Measurements from ENCODE around the gene TP53I13. TPM values are rescaled to one million over a fixed set of nuclear protein-coding genes. Genes with fewer than 3 reads are reported as not detected.
A peak's percentile ranks its signal among the peaks of the same experiment; 100 is the strongest.

The TP53I13 gene
- total RNA-seq, 8 experiments from 2014 or later: 13.0 to 39.6 (median 20.8) TPM

DNA sequence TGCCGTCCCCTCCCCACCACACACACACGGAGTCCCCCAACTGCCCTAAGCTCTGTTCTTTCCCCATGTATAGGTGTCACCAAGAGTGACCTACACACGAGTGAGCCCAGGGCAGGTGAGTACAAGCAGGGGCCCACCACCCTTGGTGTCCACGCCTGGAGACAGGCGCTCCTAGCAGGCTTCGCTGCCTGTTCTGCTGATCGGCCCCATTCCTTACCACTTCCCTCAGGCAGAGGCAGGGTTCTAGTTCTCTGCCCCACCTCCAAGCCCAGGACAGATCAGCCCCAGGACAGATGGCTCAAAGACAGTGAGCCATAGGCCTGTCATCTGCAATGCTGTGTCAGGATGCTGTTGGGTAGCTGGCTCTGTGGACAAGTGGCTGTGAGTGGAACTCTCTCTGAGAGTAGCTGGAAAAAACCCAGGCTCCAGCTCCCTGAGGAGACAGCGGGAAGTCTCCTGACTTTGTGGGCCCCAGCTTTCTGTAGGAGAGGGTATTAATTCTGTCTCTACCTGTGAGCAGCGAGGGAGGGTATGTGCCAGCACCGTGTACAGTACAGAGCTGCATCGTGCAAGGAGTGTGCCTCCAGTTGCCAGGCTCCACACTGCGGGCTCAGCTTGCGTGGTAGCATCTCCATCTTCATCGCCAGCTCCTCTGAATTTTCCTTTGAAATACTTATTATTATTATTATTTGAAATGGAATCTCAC lies 897 bp downstream of the TP53I13 start:
- 20 to 100% (median 69%) methylated on average over 1 to 10 of the region's 14 CpGs; no CpG with 5 or more reads in 4 of the 10 experiments for WGBS, 10 experiments
- Histone ChIP-seq H3K4me1 (replicated peaks in 1 of 2) (peaks cover 17 to 23% of the 10 kb centered on the region in 2 donors), H3K4me3 (peak overlapping the region; percentile 49 to 87 (median 61)), H3K27ac (no peak overlapping the region)
- in situ Hi-C loops (cut with MboI; ENCODE audit: low pct_unique_long_range_greater_than_20kb in 2 of 9, low sequenced_read_pairs in 9 of 9, unreplicated experiment in 9 of 9): loop anchor here in 2 of 9 experiments (25.0 kb wide), 1 partner anchor 182 kb away; the partner anchor contains the start of gene TAOK1 (in 2 of the 2)
- peak in 2 of 8 experiments; percentile 2 to 8 for ATAC-seq (replicated peaks in 6 of 8)

DNA sequence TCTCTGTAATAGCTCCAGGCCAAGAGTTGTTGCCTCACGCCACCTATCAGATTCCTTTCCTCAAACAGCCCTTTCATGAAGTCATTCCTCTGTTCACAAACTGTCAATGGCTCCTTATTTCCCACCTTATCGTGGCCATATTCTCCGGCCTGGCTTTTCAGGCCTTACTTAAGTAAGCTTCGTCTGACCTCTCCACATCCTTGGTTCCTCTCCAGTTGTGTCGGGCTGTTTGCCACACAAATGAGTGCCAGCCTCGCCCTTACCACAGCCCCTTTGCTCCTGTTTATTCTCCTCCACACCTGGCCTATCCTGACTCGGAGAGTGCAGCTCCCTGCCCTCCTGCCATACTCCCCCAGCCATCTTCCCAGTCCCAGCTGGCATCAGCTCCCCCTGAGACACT lies 2.0 kb downstream of the TP53I13 start:
- Histone ChIP-seq H3K4me1 (replicated peaks in 1 of 2) (peaks cover 17 to 21% of the 10 kb centered on the region in 2 donors), H3K4me3 (no peak overlapping the region), H3K27ac (no peak overlapping the region)
- in situ Hi-C loops (cut with MboI; ENCODE audit: low pct_unique_long_range_greater_than_20kb in 2 of 9, low sequenced_read_pairs in 9 of 9, unreplicated experiment in 9 of 9): loop anchor here in 2 of 9 experiments (25.0 kb wide), 1 partner anchor 183 kb away; the partner anchor contains the start of gene TAOK1 (in 2 of the 2)
- no peak for ATAC-seq (replicated peaks in 6 of 8)
- 67 to 96% (median 88%) methylated on average over 2 to 4 of the region's 7 CpGs; no CpG with 5 or more reads in 2 of the 10 experiments for WGBS, 10 experiments

DNA sequence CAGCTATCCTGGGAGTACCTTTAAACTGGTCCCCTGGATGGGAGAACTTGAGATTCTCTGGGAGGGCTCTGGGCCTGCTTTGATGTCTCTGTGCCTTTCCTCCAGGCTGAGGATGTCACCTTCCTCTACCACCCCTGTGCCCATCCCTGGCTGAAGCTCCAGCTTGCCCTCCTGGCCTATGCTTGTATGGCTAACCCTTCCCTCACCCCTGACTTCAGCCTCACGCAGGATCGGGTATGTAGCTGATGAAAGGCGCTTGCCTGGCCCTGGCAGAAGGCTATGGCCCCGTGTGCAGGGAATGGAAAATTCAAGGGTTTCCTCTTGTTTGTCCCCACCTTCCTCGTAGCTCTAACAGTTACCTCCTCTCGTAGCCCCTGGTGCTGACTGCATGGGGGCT lies 3.0 kb downstream of the TP53I13 start:
- Histone ChIP-seq H3K27ac (no peak overlapping the region), H3K4me1 (replicated peaks in 1 of 2) (peaks cover 12 to 18% of the 10 kb centered on the region in 2 donors), H3K4me3 (no peak overlapping the region)
- ATAC-seq (replicated peaks in 6 of 8): no peak
- in situ Hi-C loops (cut with MboI; ENCODE audit: low pct_unique_long_range_greater_than_20kb in 2 of 9, low sequenced_read_pairs in 9 of 9, unreplicated experiment in 9 of 9): loop anchor here in 2 of 9 experiments (25.0 kb wide), 1 partner anchor 184 kb away; the partner anchor contains the start of gene TAOK1 (in 2 of the 2)
- WGBS, 10 experiments: 68 to 100% (median 84%) methylated on average over 1 to 4 of the region's 6 CpGs; no CpG with 5 or more reads in 4 of the 10 experiments

DNA sequence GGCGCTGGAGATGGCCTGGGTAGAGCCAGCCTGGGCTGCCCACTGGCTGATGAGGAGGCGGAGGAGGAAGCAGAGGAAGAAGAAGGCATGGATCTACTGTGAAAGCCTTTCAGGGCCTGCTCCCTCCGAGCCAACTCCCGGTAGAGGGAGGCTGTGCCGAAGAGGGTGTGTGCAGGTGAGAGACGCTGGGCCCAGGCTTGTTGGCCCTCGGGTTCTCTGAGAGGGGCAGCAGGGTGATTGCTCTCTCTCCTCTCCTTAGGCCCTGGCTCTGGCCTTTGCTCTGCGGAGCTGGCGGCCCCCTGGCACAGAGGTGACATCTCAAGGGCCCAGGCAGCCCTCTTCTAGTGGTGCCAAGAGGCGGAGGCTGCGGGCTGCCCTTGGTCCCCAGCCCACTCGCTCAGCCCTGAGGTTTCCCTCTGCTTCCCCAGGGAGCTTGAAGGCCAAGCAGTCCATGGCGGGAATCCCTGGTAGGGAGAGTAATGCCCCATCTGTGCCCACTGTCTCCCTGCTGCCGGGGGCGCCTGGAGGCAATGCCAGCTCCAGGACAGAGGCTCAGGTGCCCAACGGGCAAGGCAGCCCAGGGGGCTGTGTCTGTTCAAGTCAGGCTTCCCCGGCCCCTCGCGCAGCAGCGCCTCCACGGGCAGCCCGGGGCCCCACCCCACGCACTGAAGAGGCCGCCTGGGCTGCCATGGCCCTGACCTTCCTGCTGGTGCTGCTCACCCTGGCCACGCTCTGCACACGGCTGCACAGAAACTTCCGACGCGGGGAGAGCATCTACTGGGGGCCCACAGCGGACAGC lies 3.6 kb downstream of the TP53I13 start:
- WGBS, 10 experiments: 50 to 100% (median 90%) methylated on average over 1 to 3 of the region's 30 CpGs; no CpG with 5 or more reads in 5 of the 10 experiments
- peak; percentile 0 to 51 (median 29) for ATAC-seq (replicated peaks in 6 of 8)
- Histone ChIP-seq H3K27ac (peak overlapping the region in 1 of 2 donors; percentile 58), H3K4me1 (replicated peaks in 1 of 2) (peaks cover 12 to 18% of the 10 kb centered on the region in 2 donors), H3K4me3 (peak overlapping the region in 4 of 5 donors; percentile 2 to 17 (median 6))
- in situ Hi-C loops (cut with MboI; ENCODE audit: low pct_unique_long_range_greater_than_20kb in 2 of 9, low sequenced_read_pairs in 9 of 9, unreplicated experiment in 9 of 9): loop anchor here in 2 of 9 experiments (25.0 kb wide), 1 partner anchor 185 kb away; the partner anchor contains the start of gene TAOK1 (in 2 of the 2)

DNA sequence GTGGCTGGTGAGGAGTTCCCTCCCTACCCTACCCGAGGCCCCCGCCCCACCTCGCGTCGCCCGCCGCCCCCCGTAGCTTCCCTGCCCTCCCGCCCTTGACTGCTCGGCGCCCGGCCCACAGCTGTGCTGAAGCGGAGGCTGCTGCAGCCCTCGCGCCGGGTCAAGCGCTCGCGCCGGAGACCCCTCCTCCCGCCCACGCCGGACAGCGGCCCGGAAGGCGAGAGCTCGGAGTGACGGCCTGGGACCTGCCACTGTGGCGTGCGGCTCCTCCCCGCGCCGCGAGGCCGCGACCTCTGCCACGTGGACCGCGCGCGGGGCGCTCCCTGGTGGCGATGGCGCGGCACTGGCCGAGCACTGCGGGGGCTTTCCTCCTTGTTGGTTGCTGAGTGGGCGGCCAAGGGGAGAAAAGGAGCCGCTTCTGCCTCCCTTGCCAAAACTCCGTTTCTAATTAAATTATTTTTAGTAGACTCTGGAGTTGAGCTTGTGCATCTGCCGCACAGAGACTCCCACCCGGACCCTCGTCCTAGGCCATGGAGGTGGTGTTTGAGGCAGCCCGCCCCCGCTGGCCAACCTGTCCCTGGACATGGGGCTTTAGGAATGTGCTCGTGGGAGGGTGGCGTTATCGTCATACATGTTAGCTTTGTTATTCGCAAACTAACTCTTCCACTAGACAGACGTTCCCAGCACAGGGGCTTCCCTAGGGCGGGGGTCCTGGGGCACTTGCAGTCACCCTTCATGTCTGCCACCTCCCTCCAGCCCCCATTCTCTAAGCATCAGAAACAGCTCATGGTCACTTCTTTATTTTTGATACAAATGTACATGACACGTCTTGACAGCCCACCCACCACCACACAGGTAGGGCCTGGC lies 4.4 kb downstream of the TP53I13 start:
- 0 to 45% (median 0%) methylated on average over 1 to 13 of the region's 62 CpGs; no CpG with 5 or more reads in 7 of the 10 experiments for WGBS, 10 experiments
- in situ Hi-C loops (cut with MboI; ENCODE audit: low pct_unique_long_range_greater_than_20kb in 2 of 9, low sequenced_read_pairs in 9 of 9, unreplicated experiment in 9 of 9): loop anchor here in 2 of 9 experiments (25.0 kb wide), 1 partner anchor 186 kb away; the partner anchor contains the start of gene TAOK1 (in 2 of the 2)
- H3K27ac ChIP-seq: peak overlapping the region in 1 of 2 donors; percentile 58
- peak; percentile 37 to 66 (median 58) for ATAC-seq (replicated peaks in 6 of 8)
- H3K4me1 ChIP-seq (replicated peaks in 1 of 2): peaks cover 12 to 18% of the 10 kb centered on the region in 2 donors
- H3K4me3 ChIP-seq: peak overlapping the region in 4 of 5 donors; percentile 2 to 17 (median 6)

DNA sequence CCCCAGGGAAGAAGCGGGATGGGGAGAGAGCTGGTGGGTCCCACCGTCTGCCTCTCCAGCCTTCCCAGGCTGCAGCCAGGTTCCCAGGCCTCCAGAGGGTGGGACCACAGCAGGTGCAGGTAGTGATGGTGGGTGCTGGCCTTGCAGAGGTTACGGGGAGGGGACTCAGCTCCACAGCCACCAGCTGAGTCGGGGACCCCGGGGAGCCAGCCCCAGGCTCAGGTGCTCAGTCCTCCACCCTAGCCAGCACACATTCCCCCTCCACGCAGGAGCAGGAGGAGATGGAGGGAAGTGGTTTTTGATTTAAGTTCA lies 5.0 kb downstream of the TP53I13 start:
- WGBS, 10 experiments: 96% methylated on average over 4 of the region's 6 CpGs; no CpG with 5 or more reads in 9 of the 10 experiments
- no peak for ATAC-seq (replicated peaks in 6 of 8)
- in situ Hi-C loops (cut with MboI; ENCODE audit: low pct_unique_long_range_greater_than_20kb in 2 of 9, low sequenced_read_pairs in 9 of 9, unreplicated experiment in 9 of 9): loop anchor here in 2 of 9 experiments (25.0 kb wide), 1 partner anchor 186 kb away; the partner anchor contains the start of gene TAOK1 (in 2 of the 2)
- Histone ChIP-seq H3K4me1 (replicated peaks in 1 of 2) (peaks cover 12 to 18% of the 10 kb centered on the region in 2 donors), H3K4me3 (no peak overlapping the region), H3K27ac (peak overlapping the region in 1 of 2 donors; percentile 57)

DNA sequence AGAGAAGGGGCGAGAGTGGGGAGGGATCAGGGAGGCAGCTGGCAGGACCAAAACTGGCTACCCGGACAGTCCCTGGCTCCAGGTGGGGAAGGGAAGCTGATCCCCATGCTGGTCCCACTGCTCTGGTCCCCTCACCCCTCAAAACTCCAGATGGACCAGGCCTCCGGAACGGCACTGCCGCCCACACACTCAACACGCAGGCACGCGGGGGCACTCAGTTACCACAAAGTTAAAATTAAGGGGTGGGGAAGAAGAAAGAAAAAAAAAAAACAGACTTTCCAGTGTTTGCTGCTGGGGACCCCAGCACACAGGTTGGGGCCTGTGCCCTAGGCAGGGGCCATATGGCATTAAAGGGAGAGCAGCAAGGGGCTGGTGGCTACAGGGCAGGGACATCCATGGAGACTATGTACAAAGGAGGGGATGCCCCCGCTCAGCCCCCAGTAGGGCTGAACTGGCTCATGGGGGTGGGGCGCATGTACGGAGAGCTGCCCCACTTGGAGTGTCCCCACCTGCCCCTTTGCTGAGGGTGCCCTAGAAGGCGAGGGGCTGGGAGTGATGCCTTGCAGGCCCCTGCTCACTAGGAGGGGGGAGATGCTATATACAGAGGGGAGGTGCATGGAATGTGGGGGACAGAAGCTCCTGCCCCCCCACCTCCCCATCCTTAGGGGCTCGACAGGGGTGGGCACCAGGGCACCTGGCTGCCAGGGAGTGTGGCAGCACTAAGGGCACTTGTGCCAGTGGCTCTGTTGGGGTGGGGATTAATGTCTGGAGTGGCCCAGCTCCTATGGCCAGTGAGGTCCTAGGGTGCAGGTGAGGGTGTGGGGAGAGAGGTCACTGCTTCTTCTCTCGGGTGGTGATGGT lies 5.6 kb downstream of the TP53I13 start:
- no peak for ATAC-seq (replicated peaks in 6 of 8)
- in situ Hi-C loops (cut with MboI; ENCODE audit: low pct_unique_long_range_greater_than_20kb in 2 of 9, low sequenced_read_pairs in 9 of 9, unreplicated experiment in 9 of 9): loop anchor here in 2 of 9 experiments (25.0 kb wide), 1 partner anchor 187 kb away; the partner anchor contains the start of gene TAOK1 (in 2 of the 2)
- H3K4me1 ChIP-seq (replicated peaks in 1 of 2): peaks cover 12 to 18% of the 10 kb centered on the region in 2 donors
- H3K27ac ChIP-seq: no peak overlapping the region
- 87 to 97% (median 92%) methylated on average over 3 to 7 of the region's 14 CpGs; no CpG with 5 or more reads in 6 of the 10 experiments for WGBS, 10 experiments
- H3K4me3 ChIP-seq: no peak overlapping the region

DNA sequence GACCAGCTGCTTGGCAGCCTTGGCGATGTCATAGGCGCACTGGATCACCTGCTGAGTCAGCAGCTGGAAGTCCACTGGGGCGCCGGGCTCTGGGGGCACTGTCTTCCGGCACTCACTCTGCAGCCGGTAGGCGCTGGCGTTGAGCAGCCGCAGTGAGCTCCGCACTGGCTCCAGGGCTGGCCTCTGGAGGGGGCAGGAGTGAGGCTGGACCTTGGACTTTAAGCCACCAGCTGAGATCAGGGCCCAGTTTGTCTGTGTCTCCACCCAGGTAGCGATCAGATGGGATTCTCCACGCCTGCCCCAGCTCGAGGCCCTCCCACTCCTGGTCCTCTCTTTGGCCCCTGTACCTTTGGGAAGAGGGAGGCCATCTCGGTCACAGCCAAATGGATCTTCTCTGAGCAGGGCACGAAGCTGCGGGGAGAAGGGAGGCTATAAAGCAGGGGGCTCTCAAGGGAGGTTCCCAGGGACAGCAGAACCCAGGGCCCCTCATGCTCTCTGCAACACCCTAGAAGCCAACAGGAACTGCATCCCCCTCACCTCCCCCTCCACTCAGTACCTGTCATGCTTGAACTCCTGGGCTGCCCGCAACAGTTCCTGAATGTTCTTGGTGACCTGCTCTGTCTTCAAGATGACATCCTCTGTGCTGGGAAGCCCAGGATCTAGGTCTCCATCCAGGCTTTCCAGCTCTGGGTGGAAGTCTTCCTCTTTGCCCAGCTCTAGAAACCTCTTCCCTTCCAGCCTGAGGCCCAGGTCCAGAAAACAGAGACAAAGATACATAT lies 6.4 kb downstream of the TP53I13 start:
- no peak overlapping the region for H3K27ac ChIP-seq

DNA sequence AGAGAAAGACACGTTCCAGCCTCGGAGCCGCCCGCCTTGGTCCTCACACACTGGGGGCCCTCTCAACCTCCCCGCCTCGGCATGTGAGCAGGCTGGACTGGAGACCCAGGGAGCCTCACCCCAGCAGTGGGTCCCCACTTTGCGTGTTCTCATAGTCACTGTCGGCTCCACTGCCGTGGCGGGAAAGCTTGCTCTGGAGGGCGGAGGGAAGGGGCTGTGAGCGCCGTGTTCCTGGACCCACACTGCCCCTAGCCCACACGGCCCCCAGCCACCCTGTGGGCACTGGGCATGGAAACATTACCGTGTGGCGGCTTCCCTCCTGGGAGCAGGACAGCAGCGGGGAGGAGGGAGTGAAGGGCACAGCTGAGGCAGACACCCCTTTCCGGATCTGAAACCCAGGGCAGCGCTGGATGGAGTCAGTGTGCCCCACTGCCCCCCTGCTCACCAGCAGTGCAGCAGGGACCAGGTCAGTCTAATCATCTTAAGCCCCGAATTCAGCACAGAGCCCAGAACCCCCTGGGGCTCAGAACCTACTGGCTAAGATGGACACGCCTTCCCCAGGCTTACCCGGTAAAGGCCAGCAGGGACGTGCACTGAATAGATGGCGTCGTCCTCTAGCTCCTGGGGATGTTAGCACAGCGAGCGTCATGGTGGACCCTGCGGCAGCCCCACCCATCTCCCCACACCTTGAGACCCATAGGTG lies 7.2 kb downstream of the TP53I13 start:
- peaks cover 9 to 14% of the 10 kb centered on the region in 2 donors for H3K4me1 ChIP-seq (replicated peaks in 1 of 2)
- 70 to 100% (median 83%) methylated on average over 2 to 10 of the region's 28 CpGs; no CpG with 5 or more reads in 3 of the 10 experiments for WGBS, 10 experiments
- H3K4me3 ChIP-seq: no peak overlapping the region
- no peak for ATAC-seq (replicated peaks in 6 of 8)
- no peak overlapping the region for H3K27ac ChIP-seq
- in situ Hi-C loops (cut with MboI; ENCODE audit: low pct_unique_long_range_greater_than_20kb in 2 of 9, low sequenced_read_pairs in 9 of 9, unreplicated experiment in 9 of 9): no loop called here

More for the DNA sequence above, 6.4 kb downstream of the TP53I13 start:
- ATAC-seq (replicated peaks in 6 of 8): no peak
- WGBS, 10 experiments: 60 to 100% (median 85%) methylated on average over 1 to 7 of the region's 17 CpGs; no CpG with 5 or more reads in 6 of the 10 experiments
- Histone ChIP-seq H3K4me1 (replicated peaks in 1 of 2) (peaks cover 9 to 14% of the 10 kb centered on the region in 2 donors), H3K4me3 (no peak overlapping the region)
- in situ Hi-C loops (cut with MboI; ENCODE audit: low pct_unique_long_range_greater_than_20kb in 2 of 9, low sequenced_read_pairs in 9 of 9, unreplicated experiment in 9 of 9): loop anchor here in 2 of 9 experiments (25.0 kb wide), 1 partner anchor 188 kb away; the partner anchor contains the start of gene TAOK1 (in 2 of the 2)

All from motor neuron (in vitro differentiated cells).